Neuronal stem cell (in vitro differentiated cells): Measurements from ENCODE around the gene GRIN3B.

ENCODE experiments used
- DNase-seq: peaks from one replicate; pipeline ENCODE4 v3.0.0-alpha.2; 2013; ENCODE audit warnings: low spot score
- H2AFZ ChIP-seq: one replicate; pipeline ENCODE4 v1.6.1; 2013; ENCODE audit warnings: mild to moderate bottlenecking, low read length, inconsistent platforms
- H2AK5ac ChIP-seq: 2 replicates; pipeline ENCODE4 v1.6.1; 2013; ENCODE audit warnings: low read depth, mild to moderate bottlenecking, inconsistent platforms, low read length, moderate library complexity, mixed read lengths
- H2BK120ac ChIP-seq: 2 replicates; pipeline ENCODE4 v1.6.1; 2013; ENCODE audit warnings: low read depth, mild to moderate bottlenecking, inconsistent platforms, low read length, moderate library complexity, mixed read lengths
- H2BK12ac ChIP-seq: one replicate; pipeline ENCODE4 v1.6.1; 2013; ENCODE audit warnings: low read length, inconsistent platforms
- H2BK15ac ChIP-seq: 2 replicates; pipeline ENCODE4 v1.6.1; 2013; ENCODE audit warnings: mild to moderate bottlenecking, low read length, inconsistent platforms, mixed read lengths
- H2BK5ac ChIP-seq: one replicate; pipeline ENCODE4 v1.6.1; 2013; ENCODE audit warnings: inconsistent platforms, mild to moderate bottlenecking, low read length, moderate library complexity
- H3K14ac ChIP-seq: one replicate; pipeline ENCODE4 v1.6.1; 2013; ENCODE audit warnings: low read length, inconsistent platforms
- H3K18ac ChIP-seq: 2 replicates; pipeline ENCODE4 v1.6.1; 2013; ENCODE audit warnings: low read length, inconsistent platforms
- H3K23ac ChIP-seq: 2 replicates; pipeline ENCODE4 v1.6.1; 2013; ENCODE audit warnings: low read depth, mild to moderate bottlenecking, mixed read lengths, low read length, inconsistent platforms; ENCODE audit not compliant: poor library complexity
- H3K27ac ChIP-seq: replicated peaks from 3 replicates; pipeline ENCODE4 v1.5.1; 2013; ENCODE audit warnings: low read length, inconsistent platforms
- H3K27me3 ChIP-seq, 3 experiments: 2 replicates each; pipeline ENCODE4 v1.6.1; 2013; ENCODE audit warnings: low read length in 3 of 3, mild to moderate bottlenecking in 2 of 3, inconsistent platforms in 1 of 3, low read depth in 1 of 3, mixed read lengths in 1 of 3, moderate library complexity in 1 of 3; ENCODE audit not compliant: control insufficient read depth in 3 of 3, insufficient read depth in 3 of 3
- H3K36me3 ChIP-seq, 2 donors: replicated peaks in 1 of 2; 2 replicates each; pipeline ENCODE4 v1.6.1; 2013; ENCODE audit warnings: low read length in 2 of 2; ENCODE audit not compliant: control insufficient read depth in 2 of 2, insufficient read depth in 2 of 2
- H3K4ac ChIP-seq: 2 replicates; pipeline ENCODE4 v1.6.1; 2013; ENCODE audit warnings: inconsistent platforms, mild to moderate bottlenecking, low read length, moderate library complexity
- H3K4me1 ChIP-seq, 2 donors: 1 replicate in 1 of 2; 2 replicates in 1 of 2; pipeline ENCODE4 v1.6.1; 2013; ENCODE audit warnings: low read length in 2 of 2, low read depth in 1 of 2; ENCODE audit not compliant: control insufficient read depth in 2 of 2, insufficient read depth in 1 of 2
- H3K4me2 ChIP-seq: one replicate; pipeline ENCODE4 v1.6.1; 2013; ENCODE audit warnings: mild to moderate bottlenecking, low read length, inconsistent platforms; ENCODE audit not compliant: insufficient read depth, poor library complexity, severe bottlenecking
- H3K4me3 ChIP-seq, 2 donors: 2 replicates each; pipeline ENCODE4 v1.5.1; 2013; ENCODE audit warnings: low read length in 2 of 2, mild to moderate bottlenecking in 2 of 2, inconsistent platforms in 1 of 2, moderate library complexity in 1 of 2
- H3K79me1 ChIP-seq: one replicate; pipeline ENCODE4 v1.6.1; 2013; ENCODE audit warnings: low read depth, mild to moderate bottlenecking, inconsistent platforms, low read length, moderate library complexity
- H3K9ac ChIP-seq: one replicate; pipeline ENCODE4 v1.6.1; 2013; ENCODE audit warnings: mild to moderate bottlenecking, low read depth, low read length, inconsistent platforms; ENCODE audit not compliant: poor library complexity
- H3K9me3 ChIP-seq, 2 donors: replicated peaks in 1 of 2; 2 replicates each; pipeline versions ENCODE3 to v1.6.1; 2013; ENCODE audit warnings: low read length in 2 of 2, mild to moderate bottlenecking in 2 of 2, inconsistent platforms in 1 of 2, low read depth in 1 of 2, mixed read lengths in 1 of 2, moderate library complexity in 1 of 2; ENCODE audit not compliant: control insufficient read depth in 2 of 2, insufficient read depth in 1 of 2
- H4K8ac ChIP-seq: one replicate; pipeline ENCODE4 v1.6.1; 2013; ENCODE audit warnings: low read depth, mild to moderate bottlenecking, inconsistent platforms, low read length, moderate library complexity
- H4K91ac ChIP-seq: one replicate; pipeline ENCODE4 v1.6.1; 2013; ENCODE audit warnings: low read length, low read depth, mild to moderate bottlenecking, inconsistent platforms; ENCODE audit not compliant: poor library complexity
- WGBS, 2 donors: extraction: QIAGEN DNeasy Blood & Tissue Kit; methylation state at CpG; one replicate each; pipeline ENCODE4 v1.1.7; 2013; ENCODE audit warnings: missing lambda C conversion rate in 2 of 2, mixed read lengths in 1 of 2; ENCODE audit not compliant: insufficient read length in 2 of 2, insufficient replicate concordance in 1 of 2; ENCODE audit errors: extremely low coverage in 2 of 2; 5-methylcytosine and 5-hydroxymethylcytosine counted together

Gene GRIN3B

DNA sequence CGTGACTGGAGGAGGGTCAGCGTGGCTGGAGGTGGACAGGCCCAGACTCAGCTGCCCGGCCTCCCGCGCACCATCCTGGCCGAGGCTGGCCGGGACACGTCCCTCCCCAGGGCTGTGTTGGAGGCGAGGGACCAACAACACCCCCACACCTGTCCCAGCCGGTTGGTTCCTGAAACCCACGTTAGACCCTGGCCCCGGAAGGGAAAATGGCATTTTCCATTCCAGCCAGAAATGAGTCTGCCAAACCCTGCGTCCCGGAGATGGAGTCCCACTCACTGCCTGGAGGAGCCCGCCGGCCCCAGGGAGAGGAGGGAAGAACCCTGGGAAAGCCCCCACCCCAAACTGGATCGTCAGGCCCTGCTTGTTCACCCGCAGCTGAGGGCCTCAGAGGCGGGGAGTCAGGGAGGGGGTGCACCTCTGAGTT lies 20.9 kb upstream of the GRIN3B start:
- Histone ChIP-seq H2BK15ac (no peak overlapping the region), H3K9ac (peak overlapping the region; percentile 56), H3K23ac (peak overlapping the region; percentile 11), H3K4me3 (no peak overlapping the region), H3K18ac (peak overlapping the region; percentile 33), H3K27me3 (no peaks in the 10 kb centered on the region), H3K27ac (peak overlapping the region; percentile 67), H3K36me3 (peaks cover 0 to 3% of the 10 kb centered on the region in 2 donors), H3K9me3 (no peaks in the 10 kb centered on the region), H3K79me1 (peaks cover 3% of the 10 kb centered on the region), H2AFZ (peak overlapping the region; percentile 45), H3K14ac (peak overlapping the region; percentile 56), H2BK12ac (peak overlapping the region; percentile 48), H4K91ac (no peak overlapping the region), H3K4me2 (no peak overlapping the region), H3K4me1 (peaks cover 16 to 20% of the 10 kb centered on the region in 2 donors), H3K4ac (peak overlapping the region; percentile 8), H4K8ac (no peak overlapping the region), H2BK5ac (no peak overlapping the region), H2AK5ac (peak overlapping the region; percentile 72), H2BK120ac (peak overlapping the region; percentile 44)
- no peak for DNase-seq
- WGBS, 2 donors, result no CpG with 5 or more reads among the region's 19 CpGs

DNA sequence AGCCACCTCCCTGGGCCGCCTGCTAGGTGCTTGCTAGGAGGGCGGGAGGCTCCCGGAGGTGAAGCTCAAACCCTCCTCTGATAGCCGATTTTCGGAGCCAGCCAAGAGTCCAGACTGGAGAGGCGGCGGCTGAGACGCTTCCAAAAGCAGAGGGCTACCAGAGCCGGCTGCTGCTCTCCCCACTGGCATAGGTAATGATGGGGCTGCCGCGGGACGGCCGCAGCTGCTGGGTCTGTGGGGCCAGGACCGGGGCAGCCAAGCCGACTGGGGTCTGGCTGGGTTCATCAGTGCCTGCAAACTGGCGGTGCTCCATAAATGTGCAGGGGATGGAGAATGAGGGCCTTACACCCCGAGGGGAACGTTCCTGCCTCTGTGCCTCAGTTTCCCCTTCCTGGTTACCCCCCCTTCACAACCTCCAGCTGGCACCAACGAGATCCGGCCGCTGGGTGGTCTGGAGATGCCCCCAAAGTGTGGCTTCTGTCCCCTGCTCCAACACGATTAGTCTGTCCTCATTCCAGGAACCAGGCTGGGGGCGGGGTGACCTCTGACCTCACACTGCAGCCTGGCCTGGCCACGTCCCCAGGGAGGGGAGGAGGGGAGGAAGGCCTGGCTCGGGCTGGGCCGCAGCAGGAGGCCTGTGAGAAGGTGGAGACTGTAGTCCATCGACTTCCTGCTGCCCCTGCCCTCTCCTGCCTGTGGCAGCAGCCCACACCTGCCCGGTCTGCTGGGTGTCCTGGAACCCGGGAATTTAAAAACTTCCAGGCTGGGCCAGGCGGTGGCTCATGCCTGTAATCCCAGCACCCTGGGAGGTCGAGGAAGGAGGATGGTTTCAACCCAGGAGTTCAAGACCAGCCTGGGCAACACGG lies 19.9 kb upstream of the GRIN3B start:
- H3K36me3 ChIP-seq, result no peaks in the 10 kb centered on the region
- H3K4me1 ChIP-seq, result peaks cover 18 to 20% of the 10 kb centered on the region in 2 donors
- peak overlapping the region; percentile 97 for H2BK15ac ChIP-seq
- H2BK12ac ChIP-seq, result peak overlapping the region; percentile 84
- peak; percentile 85 for DNase-seq
- H3K14ac ChIP-seq, result peak overlapping the region; percentile 56
- H3K79me1 ChIP-seq, result peaks cover 7% of the 10 kb centered on the region
- no CpG with 5 or more reads among the region's 32 CpGs for WGBS, 2 donors
- peak overlapping the region in 1 of 2 donors; percentile 37 for H3K4me3 ChIP-seq
- H2BK5ac ChIP-seq, result peak overlapping the region; percentile 93
- H3K4me2 ChIP-seq, result peak overlapping the region; percentile 57
- H2AK5ac ChIP-seq, result peak overlapping the region; percentile 98
- H2AFZ ChIP-seq, result peak overlapping the region; percentile 75
- peak overlapping the region; percentile 99 for H3K18ac ChIP-seq
- H3K9ac ChIP-seq, result peak overlapping the region; percentile 70
- peak overlapping the region; percentile 96 for H3K27ac ChIP-seq
- H3K4ac ChIP-seq, result no peak overlapping the region
- no peaks in the 10 kb centered on the region for H3K27me3 ChIP-seq
- H4K91ac ChIP-seq, result peak overlapping the region; percentile 99
- H3K9me3 ChIP-seq, result no peaks in the 10 kb centered on the region
- no peak overlapping the region for H4K8ac ChIP-seq
- peak overlapping the region; percentile 94 for H2BK120ac ChIP-seq
- H3K23ac ChIP-seq, result peak overlapping the region; percentile 34

DNA sequence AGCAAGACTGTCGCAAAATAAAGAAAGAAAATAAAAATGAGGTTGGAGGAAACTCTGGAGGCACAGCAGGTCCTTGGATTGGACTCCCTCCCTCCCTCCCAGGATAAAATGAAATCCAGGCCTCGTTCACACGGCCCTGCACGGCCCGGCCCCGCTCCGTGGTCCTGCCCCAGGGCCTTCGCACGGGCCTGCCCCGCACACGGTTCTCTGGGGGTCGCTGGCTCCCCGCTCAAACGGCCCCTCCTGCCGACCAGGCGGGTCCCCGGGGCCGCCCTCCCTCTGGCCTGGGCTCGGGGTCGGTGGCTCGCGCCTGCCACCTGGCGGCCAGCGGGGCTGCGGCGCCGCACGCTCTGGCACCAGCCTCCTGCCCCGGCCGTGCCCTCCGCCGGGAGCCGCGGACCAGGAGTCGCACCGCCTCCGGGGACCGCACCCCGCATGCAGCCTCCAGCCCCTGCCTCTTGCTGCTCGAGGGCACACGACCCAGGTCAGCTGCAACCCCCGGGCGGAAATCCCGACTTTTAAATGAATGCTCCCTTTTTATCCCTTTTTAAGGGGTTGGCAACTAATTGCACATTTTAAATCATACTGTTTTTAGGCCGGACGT lies 17.6 kb upstream of the GRIN3B start:
- WGBS, 2 donors, result no CpG with 5 or more reads among the region's 46 CpGs
- no peak overlapping the region for H4K8ac ChIP-seq
- H3K27me3 ChIP-seq, result no peaks in the 10 kb centered on the region
- peaks cover 18 to 20% of the 10 kb centered on the region in 2 donors for H3K4me1 ChIP-seq
- H3K23ac ChIP-seq, result no peak overlapping the region
- H3K36me3 ChIP-seq, result peaks cover 12 to 19% of the 10 kb centered on the region in 2 donors
- H3K18ac ChIP-seq, result peak overlapping the region; percentile 91
- DNase-seq, result peak; percentile 79
- H2AFZ ChIP-seq, result peak overlapping the region; percentile 92
- H3K4me2 ChIP-seq, result peak overlapping the region; percentile 33
- H3K9ac ChIP-seq, result no peak overlapping the region
- H3K9me3 ChIP-seq, result no peaks in the 10 kb centered on the region
- H3K79me1 ChIP-seq, result peaks cover 9% of the 10 kb centered on the region
- H2BK12ac ChIP-seq, result no peak overlapping the region
- no peak overlapping the region for H2BK120ac ChIP-seq
- no peak overlapping the region for H2BK15ac ChIP-seq
- no peak overlapping the region for H4K91ac ChIP-seq
- H3K4ac ChIP-seq, result no peak overlapping the region
- H2BK5ac ChIP-seq, result no peak overlapping the region
- no peak overlapping the region for H2AK5ac ChIP-seq
- peak overlapping the region in 1 of 2 donors; percentile 41 for H3K4me3 ChIP-seq
- no peak overlapping the region for H3K14ac ChIP-seq
- no peak overlapping the region for H3K27ac ChIP-seq
